Diencephalon (tissue), 1 donor: ENCODE results near the gene ZP3. TPM values are rescaled to one million over a fixed set of nuclear protein-coding genes. Genes with fewer than 3 reads are reported as not detected.

Source experiments
- total RNA-seq: library from RNA; depleted of rRNA; stranded (reverse); fragments of >200 nt; gene quantifications from one replicate; pipeline ENCODE4 v1.2.3, GENCODE V29; 2014

Gene ZP3
- 1.4 TPM for total RNA-seq

DNA sequence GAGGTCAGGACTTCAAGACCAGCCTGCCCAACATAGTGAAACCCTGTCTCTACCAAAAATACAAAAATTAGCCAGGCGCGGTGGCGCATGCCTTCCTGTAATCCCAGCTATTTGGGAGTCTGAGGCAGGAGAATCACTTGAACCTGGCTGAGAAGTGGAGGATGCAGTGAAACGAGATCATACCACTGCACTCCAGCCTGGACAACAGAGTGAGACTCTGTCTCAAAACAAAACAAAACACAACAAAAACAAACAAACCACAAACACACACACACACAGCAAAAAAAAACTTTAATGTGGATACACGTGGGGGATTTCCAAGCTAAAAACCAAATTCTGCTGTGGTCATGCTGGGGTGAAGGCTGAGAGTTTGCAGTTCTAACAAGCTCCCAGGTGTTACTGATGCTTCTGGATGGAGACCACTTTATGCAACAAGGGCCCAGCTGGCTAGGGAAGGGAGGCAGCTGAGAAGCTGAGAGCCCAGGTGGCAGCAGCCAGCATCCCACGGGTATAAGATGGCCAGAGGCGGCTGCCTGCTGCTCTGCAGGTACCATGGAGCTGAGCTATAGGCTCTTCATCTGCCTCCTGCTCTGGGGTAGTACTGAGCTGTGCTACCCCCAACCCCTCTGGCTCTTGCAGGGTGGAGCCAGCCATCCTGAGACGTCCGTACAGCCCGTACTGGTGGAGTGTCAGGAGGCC is at the start of gene ZP3:
TSS of gene ZP3 (plus strand) at position 538 of the 699 bp plus-strand sequence. CDS start at position 553, 15 bp downstream.

DNA sequence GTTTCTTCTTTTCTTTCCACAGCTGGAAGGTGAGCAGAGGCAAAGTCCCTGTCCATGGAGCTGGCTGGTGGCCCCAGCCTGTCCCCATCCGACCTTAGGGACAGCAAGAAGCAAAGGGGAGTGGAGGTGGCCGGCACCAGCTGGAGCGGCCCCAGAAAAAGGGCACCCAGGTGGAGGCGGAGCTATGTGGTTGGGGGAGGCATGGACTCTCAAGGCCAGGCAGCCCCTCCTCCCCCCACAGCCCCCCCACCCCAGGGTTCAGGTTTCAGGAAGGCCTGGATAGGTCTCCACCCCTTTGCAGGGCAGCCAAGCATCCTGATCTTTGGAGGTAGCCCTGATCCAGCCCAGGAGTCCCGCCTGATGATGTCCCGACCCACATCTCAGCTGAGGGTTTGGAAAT is 15.2 kb upstream of the ZP3 start, which contains the start of gene SSC4D:
TSS of gene SSC4D (minus strand) at position 161 of the 400 bp plus-strand sequence. CDS start 5,258 bp downstream, outside the sequence.

DNA sequence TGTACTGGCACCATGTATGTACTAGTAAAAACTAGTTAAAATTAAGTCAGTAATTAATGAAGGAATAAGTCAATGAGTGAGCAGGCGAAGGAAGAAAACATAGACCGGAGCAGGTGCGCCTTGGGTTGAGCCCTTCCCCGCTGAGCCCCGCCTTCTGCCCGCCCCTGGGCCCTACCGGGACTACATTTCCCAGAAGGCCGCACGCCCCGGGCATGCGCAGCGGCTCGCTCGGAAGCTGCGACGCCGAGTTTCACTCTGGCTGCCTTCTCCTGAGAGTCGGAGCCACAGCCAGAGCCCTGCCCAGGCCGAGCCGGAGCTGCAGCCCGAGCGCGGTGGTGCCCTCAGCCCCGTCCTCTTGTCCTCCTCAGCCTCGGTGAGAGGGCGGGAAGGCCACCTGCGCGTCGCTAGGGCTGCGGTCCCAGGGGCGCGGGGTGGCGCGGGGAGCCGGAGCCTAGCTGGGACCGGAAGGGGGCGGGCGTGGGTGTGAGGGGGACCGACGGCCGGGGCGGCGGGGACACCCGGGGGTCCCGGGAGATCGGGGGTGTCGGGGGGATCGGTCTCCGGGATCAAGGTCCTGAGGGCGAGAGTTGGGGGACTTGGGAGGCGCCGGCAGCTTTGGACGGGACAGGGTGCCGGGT is 36.8 kb downstream of the ZP3 start, which contains the start of gene DTX2:
TSS of gene DTX2 (plus strand) at position 246 of the 638 bp plus-strand sequence. CDS start 18,801 bp downstream, outside the sequence.

Other genes starting within 250 kb of the ZP3 start
- gene SRRM3, start 223.1 kb upstream of the ZP3 start, total RNA-seq = 15.2 TPM
- gene HSPB1, start 122.3 kb upstream of the ZP3 start, total RNA-seq = 15.7 TPM
- 602 TPM for gene YWHAG, start 66.0 kb upstream of the ZP3 start, total RNA-seq
- gene SSC4D, start 15.3 kb upstream of the ZP3 start, total RNA-seq = 1.6 TPM
- 3.0 TPM for gene DTX2, start 36.8 kb downstream of the ZP3 start, total RNA-seq
- 0.23 TPM for gene UPK3B, start 85.6 kb downstream of the ZP3 start, total RNA-seq
- gene SPDYE16, start 118.3 kb downstream of the ZP3 start, total RNA-seq = 0.23 TPM
- gene POMZP3, start 202.3 kb downstream of the ZP3 start, total RNA-seq = 5.1 TPM